ENCODE results near the gene CTSL.

DNA sequence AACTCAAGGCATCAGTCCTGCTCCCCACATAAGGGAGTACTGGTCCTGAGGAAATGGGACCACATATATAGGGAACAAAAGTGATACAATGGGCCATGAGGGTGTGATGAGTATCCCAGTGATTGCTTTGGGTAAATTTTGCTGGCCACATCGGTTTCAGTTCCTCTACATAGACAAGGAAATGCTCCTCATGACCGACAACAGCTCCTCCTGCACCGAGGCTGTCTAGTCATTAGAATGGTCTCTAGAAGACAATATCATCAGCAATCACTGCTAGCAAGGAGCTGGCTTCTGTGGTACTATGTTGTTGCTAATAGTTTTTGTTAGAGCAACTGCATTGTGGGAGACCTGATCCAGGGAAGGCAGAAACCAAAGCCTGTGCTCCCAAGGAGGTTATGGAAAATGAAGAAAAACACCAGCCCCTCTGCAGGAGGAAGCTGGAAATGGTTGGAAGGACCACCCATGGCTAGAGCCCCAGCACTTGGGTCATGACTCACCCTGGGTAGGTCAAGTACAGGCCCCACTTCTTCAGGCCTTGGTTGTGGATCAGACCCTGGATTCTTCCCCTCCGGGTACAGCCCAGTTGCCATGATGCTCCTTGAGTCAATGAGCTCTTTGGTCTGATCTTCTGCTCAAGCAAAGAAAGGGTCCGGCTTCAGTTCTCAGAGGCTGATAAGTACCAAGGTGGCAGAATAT lies 3.4 kb upstream of the CTSL start:
- TF ChIP-seq, protein P1, sequence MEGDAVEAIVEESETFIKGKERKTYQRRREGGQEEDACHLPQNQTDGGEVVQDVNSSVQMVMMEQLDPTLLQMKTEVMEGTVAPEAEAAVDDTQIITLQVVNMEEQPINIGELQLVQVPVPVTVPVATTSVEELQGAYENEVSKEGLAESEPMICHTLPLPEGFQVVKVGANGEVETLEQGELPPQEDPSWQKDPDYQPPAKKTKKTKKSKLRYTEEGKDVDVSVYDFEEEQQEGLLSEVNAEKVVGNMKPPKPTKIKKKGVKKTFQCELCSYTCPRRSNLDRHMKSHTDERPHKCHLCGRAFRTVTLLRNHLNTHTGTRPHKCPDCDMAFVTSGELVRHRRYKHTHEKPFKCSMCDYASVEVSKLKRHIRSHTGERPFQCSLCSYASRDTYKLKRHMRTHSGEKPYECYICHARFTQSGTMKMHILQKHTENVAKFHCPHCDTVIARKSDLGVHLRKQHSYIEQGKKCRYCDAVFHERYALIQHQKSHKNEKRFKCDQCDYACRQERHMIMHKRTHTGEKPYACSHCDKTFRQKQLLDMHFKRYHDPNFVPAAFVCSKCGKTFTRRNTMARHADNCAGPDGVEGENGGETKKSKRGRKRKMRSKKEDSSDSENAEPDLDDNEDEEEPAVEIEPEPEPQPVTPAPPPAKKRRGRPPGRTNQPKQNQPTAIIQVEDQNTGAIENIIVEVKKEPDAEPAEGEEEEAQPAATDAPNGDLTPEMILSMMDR (IDR thresholded peaks at IDR 0.05): no peak
- no peak for TF ChIP-seq POLR2A (IDR thresholded peaks at IDR 0.05)
